Loucy (cell line): ENCODE data around the gene OR56A5.

ENCODE experiments used
- EZH2phosphoT487 ChIP-seq: fragments of 200-600 bp; IDR thresholded peaks from 2 replicates; pipeline ENCODE4 v1.6.1; 2018; ENCODE audit warnings: antibody characterized with exemption, mild to moderate bottlenecking, moderate library complexity, borderline replicate concordance
- TF ChIP-seq, protein P1 (sequence below): fragments of 200-600 bp; sonication (generic); conservative IDR thresholded peaks from 2 replicates; pipeline ENCODE4 v1.5.1; 2014; ENCODE audit warnings: mild to moderate bottlenecking, antibody characterized with exemption, low read length

DNA sequence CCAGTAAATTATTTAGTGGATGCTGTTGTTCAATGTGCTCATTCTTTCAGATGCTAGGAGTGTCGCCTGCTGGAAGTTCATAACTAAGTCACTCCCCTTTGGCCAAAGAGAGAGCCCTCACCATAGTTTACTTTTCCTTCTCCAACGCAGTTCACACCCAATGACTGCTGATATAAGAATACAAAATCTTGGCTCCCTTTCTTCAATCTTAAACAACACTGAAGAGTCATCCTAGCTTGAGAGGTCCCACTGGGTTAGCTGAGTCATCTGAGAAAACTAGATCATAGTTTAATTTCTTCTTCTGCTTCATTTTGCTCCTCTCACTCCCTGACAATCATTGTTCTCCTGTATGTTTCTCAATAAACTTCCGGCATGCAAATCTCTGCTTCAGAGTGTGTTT, 23.9 kb upstream of the OR56A5 start:
- TF ChIP-seq, protein P1, sequence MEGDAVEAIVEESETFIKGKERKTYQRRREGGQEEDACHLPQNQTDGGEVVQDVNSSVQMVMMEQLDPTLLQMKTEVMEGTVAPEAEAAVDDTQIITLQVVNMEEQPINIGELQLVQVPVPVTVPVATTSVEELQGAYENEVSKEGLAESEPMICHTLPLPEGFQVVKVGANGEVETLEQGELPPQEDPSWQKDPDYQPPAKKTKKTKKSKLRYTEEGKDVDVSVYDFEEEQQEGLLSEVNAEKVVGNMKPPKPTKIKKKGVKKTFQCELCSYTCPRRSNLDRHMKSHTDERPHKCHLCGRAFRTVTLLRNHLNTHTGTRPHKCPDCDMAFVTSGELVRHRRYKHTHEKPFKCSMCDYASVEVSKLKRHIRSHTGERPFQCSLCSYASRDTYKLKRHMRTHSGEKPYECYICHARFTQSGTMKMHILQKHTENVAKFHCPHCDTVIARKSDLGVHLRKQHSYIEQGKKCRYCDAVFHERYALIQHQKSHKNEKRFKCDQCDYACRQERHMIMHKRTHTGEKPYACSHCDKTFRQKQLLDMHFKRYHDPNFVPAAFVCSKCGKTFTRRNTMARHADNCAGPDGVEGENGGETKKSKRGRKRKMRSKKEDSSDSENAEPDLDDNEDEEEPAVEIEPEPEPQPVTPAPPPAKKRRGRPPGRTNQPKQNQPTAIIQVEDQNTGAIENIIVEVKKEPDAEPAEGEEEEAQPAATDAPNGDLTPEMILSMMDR, result no peak
- no peak for TF ChIP-seq EZH2phosphoT487
